K562 (cell line): ENCODE results near the gene RTBDN. TPM values are rescaled to one million over a fixed set of nuclear protein-coding genes. Genes with fewer than 3 reads are reported as not detected.

Experiments
- ARID1B ChIP-seq: fragments of 450-650 bp; IDR thresholded peaks from 2 replicates; pipeline ENCODE4 v1.6.1; 2016; ENCODE audit warnings: antibody characterized with exemption, mild to moderate bottlenecking, inconsistent platforms
- CEBPG ChIP-seq, 3 experiments: fragments of 200-800 bp in 1 of 3; sonication (Bioruptor generic) in 1 of 3; sonication (generic) in 1 of 3; formaldehyde crosslinking in 1 of 3; IDR thresholded peaks in 2 of 3; conservative IDR thresholded peaks in 1 of 3; 2 replicates each; pipeline versions ENCODE4 v1.6.1 to v1.8.0; 2016 to 2022; ENCODE audit warnings: missing compliant biosample characterization in 2 of 3, missing genetic modification characterization in 2 of 3, mild to moderate bottlenecking in 1 of 3, missing genetic modification reagents in 1 of 3
- CREBBP ChIP-seq: IDR thresholded peaks from one replicate; pipeline ENCODE4 v1.6.1; 2012; ENCODE audit warnings: low read depth, mild to moderate bottlenecking, control low read depth, inconsistent platforms, low read length
- E2F5 ChIP-seq: sonication (generic); formaldehyde crosslinking; IDR thresholded peaks from 2 replicates; pipeline ENCODE4 v1.8.0; 2022; ENCODE audit warnings: mild to moderate bottlenecking, missing genetic modification reagents
- FOS ChIP-seq: IDR thresholded peaks from 3 replicates; pipeline ENCODE4 v1.6.1; 2011; ENCODE audit not compliant: insufficient read length; ENCODE audit errors: extremely low read depth
- HMGN3 ChIP-seq: IDR thresholded peaks from 2 replicates; pipeline ENCODE4 v1.6.1; 2011; ENCODE audit warnings: borderline replicate concordance, low read depth, mild to moderate bottlenecking, mixed read lengths, low read length; ENCODE audit not compliant: insufficient read length; ENCODE audit errors: extremely low read depth
- NKRF ChIP-seq: fragments of 450-650 bp; IDR thresholded peaks from 2 replicates; pipeline ENCODE4 v1.6.1; 2016; ENCODE audit warnings: borderline replicate concordance
- PPARD ChIP-seq: fragments of 250-450 bp; sonication (Bioruptor Pico); IDR thresholded peaks from 2 replicates; pipeline ENCODE4 v1.8.0; 2022; ENCODE audit warnings: inconsistent platforms, mild to moderate bottlenecking, moderate library complexity
- ZNF507 ChIP-seq: conservative IDR thresholded peaks from 2 replicates; pipeline ENCODE4 v1.6.1; 2017; ENCODE audit warnings: missing genetic modification characterization, missing compliant biosample characterization
- ZNF518B ChIP-seq: fragments of 250-450 bp; sonication (Bioruptor Pico); IDR thresholded peaks from 2 replicates; pipeline ENCODE4 v1.5.0; 2021; ENCODE audit warnings: mild to moderate bottlenecking, moderate library complexity
- ZNF592 ChIP-seq: fragments of 450-650 bp; IDR thresholded peaks from 2 replicates; pipeline ENCODE4 v1.6.1; 2017; ENCODE audit warnings: antibody characterized with exemption, mild to moderate bottlenecking
- ZNF696 ChIP-seq: fragments of 250-450 bp; sonication (Bioruptor Pico); conservative IDR thresholded peaks from 2 replicates; pipeline ENCODE4 v1.4.0; 2020; ENCODE audit warnings: mild to moderate bottlenecking, moderate library complexity
- polyA plus RNA-seq, 8 experiments: library from polyadenylated mRNA; depleted of rRNA in 4 of 8; stranded (reverse) in 5 of 8; unstranded in 3 of 8; fragments of >200 nt; fragmentation: Nextera tagmentation in 2 of 8; fragmentation: Illumina TruSeq in 1 of 8; extraction: Ambion mirVana in 2 of 8; extraction: Trizol in 1 of 8; gene quantifications; 2 replicates each; pipeline versions ENCODE4 v1.2.1 to v1.2.3, GENCODE V29; 2011 to 2014; ENCODE audit warnings: inconsistent platforms in 1 of 8, missing spikeins in 1 of 8
- total RNA-seq, 7 experiments: library from RNA; depleted of rRNA in 6 of 7; stranded (reverse); fragments of >200 nt in 6 of 7; fragmentation: Illumina TruSeq in 2 of 7; extraction: Trizol in 2 of 7; gene quantifications; 2 replicates each; pipeline versions ENCODE4 v1.2.1 to v1.2.3, GENCODE V29; 2011 to 2021; ENCODE audit warnings: low replicate concordance in 1 of 7

Gene RTBDN
- total and polyA plus RNA-seq, 9 of the 15 experiments (the other 6 are each of a cell fraction or from before 2014, with no cell fraction given) = 0.20 to 2.3 (median 0.72) TPM; not detected in 1

- TF ChIP-seq ZNF592 (no peak; the same call in 1 of the 2 replicates), ZNF518B (CRISPR knock-in tag) (no peak), NKRF (peak; percentile 54; the same call in 1 of the 2 replicates), ARID1B (peak; percentile 7; the same call in 1 of the 2 replicates), ZNF696 (no peak), CREBBP (no peak), FOS (no peak), E2F5 (CRISPR knock-in tag) (peak; percentile 88), HMGN3 (no peak), ZNF507 (tag) (no peak), PPARD (no peak), CEBPG (CRISPR knock-in tag; IDR thresholded peaks at IDR 0.05) (no peak; the same call in none of the 2 replicates), CEBPG (tag; conservative IDR thresholded peaks at IDR 0.05 in 1 of 2, IDR thresholded peaks at IDR 0.05 in 1 of 2) (no peak)
Observed at GRCh38 chr19:12801466-12802266, 32.7 kb downstream of the RTBDN start, which contains the start of the genes PRDX2 and THSD8 (continued).
